ENCODE measurements around the gene CCNT2.

Gene CCNT2

GRCh38 chr2:134919341-134920210, 954 bp downstream of the CCNT2 start:
- H3K4me3 ChIP-seq = peak overlapping the region; percentile 94
- TF ChIP-seq CTCF (IDR thresholded peaks at IDR 0.05) = no peak
- no peak for DNase-seq (ENCODE audit: low spot score)
- peak overlapping the region; percentile 94 to 97 for H3K27ac ChIP-seq

- no peak for DNase-seq (ENCODE audit: low spot score)
- no peak overlapping the region for H3K4me3 ChIP-seq
- no peak for TF ChIP-seq CTCF (IDR thresholded peaks at IDR 0.05)
- H3K27ac ChIP-seq = no peak overlapping the region
Measured at GRCh38 chr2:134924912-134925311, 6.3 kb downstream of the CCNT2 start.

GRCh38 chr2:134926231-134926931, 7.8 kb downstream of the CCNT2 start:
- no peak overlapping the region for H3K27ac ChIP-seq
- no peak overlapping the region for H3K4me3 ChIP-seq
- DNase-seq (ENCODE audit: low spot score) = no peak
- TF ChIP-seq CTCF (IDR thresholded peaks at IDR 0.05) = no peak

GRCh38 chr2:134927195-134927594, 8.6 kb downstream of the CCNT2 start:
- Histone ChIP-seq H3K27ac (no peak overlapping the region), H3K4me3 (no peak overlapping the region)
- TF ChIP-seq CTCF (IDR thresholded peaks at IDR 0.05) = no peak
- DNase-seq (ENCODE audit: low spot score) = no peak

GRCh38 chr2:134932864-134933526, 14.4 kb downstream of the CCNT2 start:
- DNase-seq (ENCODE audit: low spot score) = no peak
- no peak for TF ChIP-seq CTCF (IDR thresholded peaks at IDR 0.05)
- H3K4me3 ChIP-seq = no peak overlapping the region
- no peak overlapping the region for H3K27ac ChIP-seq

GRCh38 chr2:134933732-134934131, 15.1 kb downstream of the CCNT2 start:
- Histone ChIP-seq H3K4me3 (no peak overlapping the region), H3K27ac (no peak overlapping the region)
- TF ChIP-seq CTCF (IDR thresholded peaks at IDR 0.05) = no peak
- DNase-seq (ENCODE audit: low spot score) = no peak

All from coronary artery (tissue), 2 donors.